HG03064 (cell line): ENCODE results near the gene PCDHB12.
"Not testable (repeated sequence)": the region's sequence is repeated elsewhere in the genome, so short reads cannot be mapped to it uniquely, and the experiment has no call there.

Experiments
- ATAC-seq: cut with Tn5 transposase; IDR thresholded peaks from one replicate; pipeline ENCODE4 v1.9.1; 2021; ENCODE audit warnings: low read depth; ENCODE audit not compliant: unreplicated experiment

The PCDHB12 gene

GRCh38 chr5:141201646-141202045, 6.9 kb upstream of the PCDHB12 start:
- ATAC-seq = not testable (repeated sequence)

DNA sequence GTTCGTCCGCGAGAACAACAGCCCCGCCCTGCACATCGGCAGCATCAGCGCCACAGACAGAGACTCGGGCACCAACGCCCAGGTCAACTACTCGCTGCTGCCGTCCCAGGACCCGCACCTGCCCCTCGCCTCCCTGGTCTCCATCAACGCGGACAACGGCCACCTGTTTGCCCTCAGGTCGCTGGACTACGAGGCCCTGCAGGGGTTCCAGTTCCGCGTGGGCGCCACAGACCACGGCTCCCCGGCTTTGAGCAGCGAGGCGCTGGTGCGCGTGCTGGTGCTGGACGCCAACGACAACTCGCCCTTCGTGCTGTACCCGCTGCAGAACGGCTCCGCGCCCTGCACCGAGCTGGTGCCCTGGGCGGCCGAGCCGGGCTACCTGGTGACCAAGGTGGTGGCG, 1.8 kb downstream of the PCDHB12 start:
- not testable (repeated sequence) for ATAC-seq

- ATAC-seq = not testable (repeated sequence)
Measured at GRCh38 chr5:141210849-141211248, 2.3 kb downstream of the PCDHB12 start.

DNA sequence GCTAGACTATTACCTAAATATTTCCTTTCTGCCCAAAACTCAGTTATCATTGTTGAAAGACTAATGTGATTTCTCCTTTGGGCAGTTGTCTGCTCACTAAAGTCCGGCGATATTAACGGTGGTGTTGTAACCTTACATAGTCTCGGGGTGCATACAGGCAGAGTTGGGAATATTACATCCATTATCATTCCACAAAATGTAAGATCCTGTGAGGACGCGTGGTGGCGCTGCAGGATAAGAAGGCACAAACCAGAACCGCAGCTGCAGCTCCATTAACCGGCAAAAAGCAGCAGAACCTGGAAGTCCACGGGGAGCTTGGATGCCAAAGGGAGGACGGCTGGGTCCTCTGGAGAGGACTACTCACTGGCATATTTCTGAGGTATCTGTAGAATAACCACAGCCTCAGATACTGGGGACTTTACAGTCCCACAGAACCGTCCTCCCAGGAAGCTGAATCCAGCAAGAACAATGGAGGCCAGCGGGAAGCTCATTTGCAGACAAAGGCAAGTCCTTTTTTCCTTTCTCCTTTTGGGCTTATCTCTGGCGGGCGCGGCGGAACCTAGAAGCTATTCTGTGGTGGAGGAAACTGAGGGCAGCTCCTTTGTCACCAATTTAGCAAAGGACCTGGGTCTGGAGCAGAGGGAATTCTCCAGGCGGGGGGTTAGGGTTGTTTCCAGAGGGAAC, 5.3 kb downstream of the PCDHB12 start, which contains the start of gene PCDHB13:
Gene PCDHB13 (plus strand): TSS at position 264 of the 684 bp plus-strand sequence. CDS start 205 bp downstream, at position 469.
- ATAC-seq = not testable (repeated sequence)

GRCh38 chr5:141214583-141214982, 6.1 kb downstream of the PCDHB12 start:
- not testable (repeated sequence) for ATAC-seq

- not testable (repeated sequence) for ATAC-seq
Measured at GRCh38 chr5:141215504-141215903, 7.0 kb downstream of the PCDHB12 start.

- ATAC-seq = not testable (repeated sequence)
Measured at GRCh38 chr5:141216035-141216434, 7.5 kb downstream of the PCDHB12 start.

GRCh38 chr5:141223112-141223783, 14.7 kb downstream of the PCDHB12 start, which contains the start of gene PCDHB14:
PCDHB14 (plus strand) TSS chr5:141223343; CDS start chr5:141223506, 163 bp downstream.
- ATAC-seq = no peak

DNA sequence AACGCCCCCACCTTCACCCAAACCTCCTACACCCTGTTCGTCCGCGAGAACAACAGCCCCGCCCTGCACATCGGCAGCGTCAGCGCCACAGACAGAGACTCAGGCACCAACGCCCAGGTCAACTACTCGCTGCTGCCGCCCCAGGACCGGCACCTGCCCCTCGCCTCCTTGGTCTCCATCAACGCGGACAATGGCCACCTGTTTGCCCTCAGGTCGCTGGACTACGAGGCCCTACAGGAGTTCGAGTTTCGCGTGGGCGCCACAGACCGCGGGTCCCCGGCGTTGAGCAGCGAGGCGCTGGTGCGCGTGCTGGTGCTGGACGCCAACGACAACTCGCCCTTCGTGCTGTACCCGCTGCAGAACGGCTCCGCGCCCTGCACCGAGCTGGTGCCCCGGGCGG, 16.3 kb downstream of the PCDHB12 start:
- ATAC-seq = not testable (repeated sequence)

- ATAC-seq = not testable (repeated sequence)
Measured at GRCh38 chr5:141225421-141225820, 16.9 kb downstream of the PCDHB12 start.

DNA sequence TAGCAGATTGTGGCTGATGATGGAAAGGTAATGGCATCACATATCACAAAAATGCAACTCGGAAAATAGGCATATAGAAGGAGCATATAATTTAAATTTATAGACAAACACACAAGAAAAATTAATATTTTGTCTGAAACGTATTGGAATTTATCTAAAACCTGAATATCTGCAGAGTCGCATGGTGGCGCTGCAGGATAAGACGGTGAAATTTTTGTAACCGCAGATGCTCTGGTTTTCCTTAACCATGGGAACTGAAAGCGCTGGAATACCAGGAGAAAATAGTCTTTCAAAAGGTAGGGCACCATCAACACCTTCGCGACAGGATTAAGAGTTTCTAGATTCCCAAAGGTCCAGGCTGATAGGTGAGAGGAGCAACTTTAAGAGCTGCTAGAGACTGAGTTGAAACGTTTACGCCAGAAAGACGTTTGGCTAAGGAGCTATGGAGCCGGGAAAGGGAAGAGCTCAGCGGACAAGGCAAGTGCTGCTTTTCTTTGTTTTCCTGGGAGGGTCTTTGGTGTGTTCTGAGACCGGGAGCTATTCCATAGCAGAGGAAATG, 25.7 kb downstream of the PCDHB12 start:
- no peak for ATAC-seq

DNA sequence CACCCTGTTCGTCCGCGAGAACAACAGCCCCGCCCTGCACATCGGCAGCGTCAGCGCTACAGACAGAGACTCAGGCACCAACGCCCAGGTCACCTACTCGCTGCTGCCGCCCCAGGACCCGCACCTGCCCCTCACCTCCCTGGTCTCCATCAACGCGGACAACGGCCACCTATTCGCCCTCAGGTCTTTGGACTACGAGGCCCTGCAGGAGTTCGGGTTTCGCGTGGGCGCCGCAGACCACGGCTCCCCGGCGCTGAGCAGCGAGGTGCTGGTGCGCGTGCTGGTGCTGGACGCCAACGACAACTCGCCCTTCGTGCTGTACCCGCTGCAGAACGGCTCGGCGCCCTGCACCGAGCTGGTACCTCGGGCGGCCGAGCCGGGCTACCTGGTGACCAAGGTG, 27.4 kb downstream of the PCDHB12 start:
- ATAC-seq = not testable (repeated sequence)

DNA sequence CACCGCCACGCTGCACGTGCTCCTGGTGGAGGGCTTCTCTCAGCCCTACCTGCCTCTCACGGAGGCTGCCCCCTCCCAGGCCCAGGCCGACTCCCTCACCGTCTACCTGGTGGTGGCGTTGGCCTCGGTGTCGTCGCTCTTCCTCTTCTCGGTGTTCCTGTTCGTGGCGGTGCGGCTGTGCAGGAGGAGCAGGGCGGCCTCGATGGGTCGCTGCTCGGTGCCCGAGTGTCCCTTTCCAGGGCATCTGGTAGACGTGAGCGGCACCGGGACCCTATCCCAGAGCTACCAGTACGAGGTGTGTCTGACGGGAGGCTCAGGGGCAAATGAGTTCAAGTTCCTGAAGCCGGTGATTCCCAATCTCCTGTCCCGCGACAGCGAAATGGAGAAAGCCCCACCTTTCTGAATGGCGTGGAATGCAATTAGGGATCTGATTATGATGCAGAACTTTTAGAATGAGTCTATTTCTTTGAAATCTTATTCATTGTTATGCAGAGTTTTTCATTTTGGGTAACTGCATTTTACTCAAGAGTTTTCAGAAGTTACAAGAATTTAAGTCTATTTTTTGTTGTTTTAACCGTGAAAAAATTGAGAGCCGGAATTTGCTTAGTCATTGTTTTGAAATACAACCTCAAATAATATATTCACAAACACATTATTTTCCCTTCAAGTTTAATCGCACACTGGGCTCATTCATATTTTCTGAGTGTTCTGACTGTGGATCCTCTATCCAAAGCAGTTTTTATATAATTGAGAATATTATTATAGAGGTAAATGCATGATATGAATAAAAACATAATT, 28.2 kb downstream of the PCDHB12 start:
- ATAC-seq = no peak

DNA sequence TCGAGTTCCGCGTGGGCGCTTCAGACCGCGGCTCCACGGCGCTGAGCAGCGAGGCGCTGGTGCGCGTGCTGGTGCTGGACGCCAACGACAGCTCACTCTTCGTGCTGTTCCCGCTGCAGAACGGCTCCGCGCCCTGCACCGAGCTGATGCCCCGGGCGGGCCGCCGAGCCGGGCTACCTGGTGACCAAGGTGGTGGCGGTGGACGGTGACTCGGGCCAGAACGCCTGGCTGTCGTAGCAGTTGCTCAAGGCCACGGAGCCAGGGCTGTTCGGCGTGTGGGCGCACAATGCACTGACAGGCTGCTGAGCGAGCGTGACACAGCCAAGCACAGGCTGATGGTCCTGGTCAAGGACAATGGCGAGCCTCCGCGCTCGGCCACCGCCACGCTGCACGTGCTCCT, 33.0 kb downstream of the PCDHB12 start:
- no peak for ATAC-seq

- ATAC-seq = no peak
Measured at GRCh38 chr5:141245250-141245717, 36.8 kb downstream of the PCDHB12 start, which contains the start of gene PCDHB15. PCDHB15 (plus strand) TSS chr5:141245395; CDS start chr5:141245579, 184 bp downstream.

DNA sequence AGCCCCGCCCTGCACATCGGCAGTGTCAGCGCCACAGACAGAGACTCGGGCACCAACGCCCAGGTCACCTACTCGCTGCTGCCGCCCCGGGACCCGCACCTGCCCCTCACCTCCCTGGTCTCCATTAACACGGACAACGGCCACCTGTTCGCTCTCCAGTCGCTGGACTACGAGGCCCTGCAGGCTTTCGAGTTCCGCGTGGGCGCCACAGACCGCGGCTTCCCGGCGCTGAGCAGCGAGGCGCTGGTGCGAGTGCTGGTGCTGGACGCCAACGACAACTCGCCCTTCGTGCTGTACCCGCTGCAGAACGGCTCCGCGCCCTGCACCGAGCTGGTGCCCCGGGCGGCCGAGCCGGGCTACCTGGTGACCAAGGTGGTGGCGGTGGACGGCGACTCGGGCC, 38.5 kb downstream of the PCDHB12 start:
- not testable (repeated sequence) for ATAC-seq

DNA sequence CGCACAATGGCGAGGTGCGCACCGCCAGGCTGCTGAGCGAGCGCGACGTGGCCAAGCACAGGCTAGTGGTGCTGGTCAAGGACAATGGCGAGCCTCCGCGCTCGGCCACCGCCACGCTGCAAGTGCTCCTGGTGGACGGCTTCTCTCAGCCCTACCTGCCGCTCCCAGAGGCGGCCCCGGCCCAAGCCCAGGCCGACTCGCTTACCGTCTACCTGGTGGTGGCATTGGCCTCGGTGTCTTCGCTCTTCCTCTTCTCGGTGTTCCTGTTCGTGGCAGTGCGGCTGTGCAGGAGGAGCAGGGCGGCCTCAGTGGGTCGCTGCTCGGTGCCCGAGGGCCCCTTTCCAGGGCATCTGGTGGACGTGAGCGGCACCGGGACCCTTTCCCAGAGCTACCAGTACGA, 38.9 kb downstream of the PCDHB12 start:
- ATAC-seq = not testable (repeated sequence)

GRCh38 chr5:141250576-141250975, 42.1 kb downstream of the PCDHB12 start:
- no peak for ATAC-seq

DNA sequence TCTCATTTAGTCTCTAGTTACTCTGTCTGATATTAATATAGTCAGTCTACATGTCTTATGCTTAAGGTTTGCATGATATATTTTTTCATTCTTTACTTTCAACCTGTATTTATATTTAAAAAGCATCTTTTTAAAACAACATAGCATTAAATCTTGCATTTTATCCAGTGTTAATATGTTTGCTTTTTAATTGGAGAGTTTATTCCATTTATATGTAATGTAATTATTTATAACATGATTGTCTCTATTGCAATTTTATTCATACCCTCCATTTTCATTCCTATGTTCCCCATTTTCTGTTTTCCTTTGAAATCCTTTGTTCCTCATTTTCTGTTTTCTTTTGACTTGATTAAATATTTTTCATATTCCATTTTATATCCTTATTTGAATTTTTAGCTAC, 49.9 kb downstream of the PCDHB12 start:
- no peak for ATAC-seq

DNA sequence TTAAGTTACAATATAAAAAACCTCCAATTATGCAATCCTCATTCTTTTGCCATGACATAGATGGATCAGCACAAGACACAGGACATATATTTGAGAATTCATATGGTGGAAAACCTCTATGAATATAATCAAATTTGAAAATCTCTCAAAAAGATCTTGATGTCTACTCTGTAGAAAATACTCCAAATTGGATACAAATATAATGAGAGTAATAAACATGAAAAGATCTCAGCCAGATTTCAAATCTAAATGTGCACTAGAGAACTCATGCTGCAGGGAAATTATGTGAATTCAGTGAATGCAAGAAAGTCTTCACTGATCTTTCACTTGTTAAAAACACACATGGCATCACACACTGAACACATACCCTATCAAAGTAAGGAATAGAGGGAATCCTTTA, 50.4 kb downstream of the PCDHB12 start:
- ATAC-seq = no peak
